GM21528 (cell line): ENCODE measurements around the gene KRTAP4-6.
"Not testable (repeated sequence)": the region's sequence is repeated elsewhere in the genome, so short reads cannot be mapped to it uniquely, and the experiment has no call there.

Experiments used
- ATAC-seq: cut with Tn5 transposase; IDR thresholded peaks from one replicate; pipeline ENCODE4 v1.9.1; 2021; ENCODE audit warnings: mild to moderate bottlenecking, moderate library complexity; ENCODE audit not compliant: unreplicated experiment, low FRiP score

The KRTAP4-6 gene

DNA sequence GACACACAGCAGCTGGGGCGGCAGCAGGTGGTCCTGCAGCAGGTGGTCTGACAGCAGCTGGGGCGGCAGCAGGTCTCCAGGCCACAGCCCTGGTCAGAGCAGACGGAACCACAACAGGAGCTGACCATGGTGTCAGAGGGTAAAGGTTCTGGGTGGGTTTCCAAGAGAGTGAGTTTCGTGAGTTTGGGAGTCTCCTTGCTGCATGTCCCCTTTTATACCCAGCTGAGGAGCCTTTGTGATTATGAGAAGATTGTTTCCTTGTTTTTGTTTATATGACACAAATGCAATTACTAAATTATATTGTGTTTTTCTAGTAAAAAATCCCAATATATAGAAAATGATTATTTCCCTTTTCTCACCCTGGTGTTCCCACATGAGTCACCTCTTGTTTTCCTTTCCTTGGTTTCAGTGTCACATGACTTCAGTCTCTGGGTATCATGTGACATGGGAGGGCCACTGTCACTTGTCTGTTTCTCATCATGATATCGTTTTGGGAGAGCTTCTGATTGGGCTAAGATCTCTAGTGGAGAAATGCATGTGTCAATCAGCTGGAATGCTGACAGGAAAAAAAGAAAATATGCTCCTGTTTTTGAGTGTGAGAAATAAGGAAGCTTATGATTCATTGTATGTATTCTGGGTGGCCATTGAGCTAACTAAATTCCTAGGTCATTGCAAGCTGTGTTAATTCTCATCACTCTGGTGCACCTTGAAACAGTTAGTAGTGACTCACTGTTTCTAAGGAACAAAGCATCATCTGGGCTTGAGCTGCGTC is at the start of gene KRTAP4-6:
Gene KRTAP4-6, minus strand, starts transcription at position 185 of the 772 bp plus-strand sequence. Its CDS starts 57 bp downstream, at position 128.
- no peak for ATAC-seq

DNA sequence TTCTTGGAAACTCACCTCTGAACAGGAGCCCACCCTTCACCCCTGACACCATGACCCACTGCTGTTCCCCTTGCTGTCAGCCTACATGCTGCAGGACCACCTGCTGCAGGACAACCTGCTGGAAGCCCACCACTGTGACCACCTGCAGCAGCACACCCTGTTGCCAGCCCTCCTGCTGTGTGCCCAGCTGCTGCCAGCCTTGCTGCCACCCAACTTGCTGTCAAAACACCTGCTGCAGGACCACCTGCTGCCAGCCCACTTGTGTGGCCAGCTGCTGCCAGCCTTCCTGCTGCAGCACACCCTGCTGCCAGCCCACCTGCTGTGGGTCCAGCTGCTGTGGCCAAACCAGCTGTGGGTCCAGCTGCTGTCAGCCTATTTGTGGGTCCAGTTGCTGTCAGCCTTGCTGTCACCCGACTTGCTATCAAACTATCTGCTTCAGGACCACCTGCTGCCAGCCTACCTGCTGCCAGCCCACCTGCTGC is 49.5 kb upstream of the KRTAP4-6 start, which contains the start of gene KRTAP9-1:
Gene KRTAP9-1, plus strand, starts transcription at position 51 of the 482 bp plus-strand sequence. Its CDS starts 0 bp downstream, at position 51.
- not testable (repeated sequence) for ATAC-seq

DNA sequence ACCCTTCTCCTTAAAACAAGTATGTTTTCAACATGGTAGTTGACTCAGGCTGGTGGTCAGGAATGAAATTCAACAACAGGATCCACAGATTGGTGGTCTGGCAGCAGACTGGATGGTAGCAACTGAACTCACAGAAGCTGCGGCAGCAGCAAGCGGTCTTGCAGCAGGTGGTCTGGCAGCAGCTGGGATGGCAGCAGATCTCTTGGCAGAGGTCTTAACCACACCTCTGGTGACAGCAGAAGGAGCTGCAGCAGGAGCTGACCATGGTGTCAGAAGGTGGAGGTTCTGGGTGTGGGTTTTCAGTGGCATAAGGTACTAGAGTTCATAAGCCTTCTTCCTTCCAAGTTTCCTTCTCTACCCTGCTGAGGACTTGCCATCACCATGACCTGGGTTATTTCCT is 46.5 kb upstream of the KRTAP4-6 start:
- ATAC-seq, result no peak

DNA sequence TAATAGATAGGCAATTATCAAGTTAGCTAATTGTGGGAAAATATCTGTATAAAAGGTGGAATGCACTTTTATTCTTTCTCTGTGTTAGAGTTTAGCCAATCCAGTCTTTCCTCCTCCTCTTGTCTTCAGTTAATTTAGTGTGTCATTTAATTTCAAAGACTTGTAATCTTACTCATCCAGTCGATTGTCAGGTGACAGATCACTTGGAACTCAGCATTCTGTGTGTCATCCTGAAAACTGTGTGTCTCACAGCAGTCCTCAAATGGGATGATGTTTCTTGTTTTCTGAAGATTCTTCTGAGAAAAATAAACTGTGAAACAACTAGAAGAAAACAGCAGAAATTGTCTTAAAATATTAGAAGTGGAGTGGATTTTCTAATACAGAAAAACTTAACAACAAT is 44.7 kb upstream of the KRTAP4-6 start:
- ATAC-seq, result no peak

DNA sequence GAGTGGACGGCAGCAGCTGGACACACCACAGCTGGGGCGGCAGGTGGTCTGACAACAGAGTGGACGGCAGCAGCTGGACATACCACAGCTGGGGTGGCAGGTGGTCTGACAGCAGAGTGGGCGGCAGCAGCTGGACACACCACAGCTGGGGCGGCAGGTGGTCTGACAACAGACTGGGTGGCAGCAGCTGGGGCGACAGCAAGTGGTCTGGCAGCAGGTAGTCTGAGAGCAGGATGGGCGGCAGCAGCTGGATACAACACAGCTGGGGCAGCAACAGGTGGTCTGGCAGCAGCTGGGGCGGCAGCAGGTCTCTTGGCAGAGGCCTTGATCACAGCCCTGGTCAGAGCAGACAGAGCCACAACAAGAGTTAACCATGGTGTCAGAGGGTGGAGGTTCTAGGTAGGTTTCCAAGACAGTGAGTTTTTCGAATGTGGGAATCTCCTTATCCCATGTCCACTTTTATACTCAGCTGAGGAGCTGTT is 44.2 kb upstream of the KRTAP4-6 start, which contains the start of gene KRTAP4-1:
Gene KRTAP4-1, minus strand, starts transcription at position 432 of the 482 bp plus-strand sequence. Its CDS starts 57 bp downstream, at position 375.
- ATAC-seq, result no peak

DNA sequence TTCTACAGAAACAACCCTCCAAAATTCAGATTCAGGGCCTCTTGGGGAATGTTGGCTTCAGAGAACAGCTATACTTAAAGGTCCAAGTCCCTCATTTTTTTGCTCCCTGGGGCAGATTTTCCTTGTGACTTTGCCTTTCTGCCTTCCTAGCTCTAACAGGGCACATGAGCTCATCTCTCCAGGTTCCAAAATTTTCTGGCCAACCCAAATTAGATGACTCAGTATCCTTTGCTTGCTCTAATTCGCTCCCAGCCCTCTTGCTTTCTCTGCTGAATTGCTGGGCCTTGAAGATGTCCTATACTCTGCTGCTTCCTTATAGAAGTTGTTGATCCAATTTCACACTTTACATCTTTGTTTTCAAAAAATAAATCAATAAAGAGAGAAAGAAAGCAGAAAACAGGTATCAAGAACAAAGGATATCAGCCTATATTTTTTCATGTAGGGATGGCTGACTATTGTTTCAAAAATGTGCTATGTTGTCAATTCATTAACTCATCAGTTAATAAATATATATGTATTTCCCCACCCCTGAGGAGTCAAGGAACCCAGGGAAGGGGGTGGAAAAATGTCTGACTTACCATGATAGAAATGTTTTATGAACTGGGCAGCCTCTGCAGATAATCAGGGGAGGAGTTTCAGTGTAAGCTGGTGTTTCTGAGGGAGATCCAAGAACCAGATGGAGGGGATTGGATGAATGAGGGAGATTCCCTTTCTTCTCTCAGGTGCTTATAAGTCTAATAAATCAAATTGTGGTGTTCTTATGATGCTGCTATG is 38.7 kb upstream of the KRTAP4-6 start:
- ATAC-seq, result no peak

DNA sequence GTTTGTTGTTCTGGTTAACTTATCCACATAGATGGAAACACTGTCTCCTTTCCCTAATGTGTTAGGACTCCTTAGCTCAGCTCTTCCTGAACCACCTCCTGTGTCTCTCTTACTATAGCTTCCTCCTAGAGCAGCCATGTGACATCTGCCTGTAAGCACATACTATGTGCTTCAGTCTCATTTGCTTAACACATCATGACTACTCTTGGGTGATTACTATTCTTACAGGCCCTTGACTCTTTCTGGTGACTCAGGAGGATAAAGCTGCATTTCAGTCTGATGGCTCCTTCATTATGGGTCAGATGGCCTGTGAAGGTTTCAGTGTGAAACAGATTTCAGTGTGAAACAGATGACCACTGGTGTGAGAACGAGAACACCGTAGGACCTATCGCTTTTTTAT is 38.0 kb upstream of the KRTAP4-6 start:
- ATAC-seq, result no peak

DNA sequence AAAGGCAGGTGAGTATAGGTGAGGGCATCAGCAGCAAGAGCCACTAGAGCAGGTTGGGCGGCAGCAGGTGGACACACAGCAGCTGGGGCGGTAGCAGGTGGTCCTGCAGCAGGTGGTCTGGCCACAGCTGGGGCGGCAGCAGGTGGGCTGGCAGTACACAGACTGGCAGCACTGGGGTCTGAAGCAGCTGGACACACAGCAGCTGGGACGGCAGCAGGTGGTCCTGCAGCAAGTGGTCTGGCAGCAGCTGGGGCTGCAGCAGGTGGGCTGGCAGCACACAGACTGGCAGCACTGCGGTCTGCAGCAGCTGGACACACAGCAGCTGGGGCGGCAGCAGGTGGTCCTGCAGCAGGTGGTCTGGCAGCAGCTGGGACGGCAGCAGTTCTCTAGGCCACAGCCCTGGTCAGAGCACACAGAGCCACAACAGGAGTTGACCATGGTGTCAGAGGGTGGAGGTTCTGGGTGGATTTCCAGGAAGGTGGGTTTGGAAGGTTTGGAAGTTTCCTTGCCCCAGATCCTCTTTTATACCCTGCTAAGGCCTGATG is 37.5 kb upstream of the KRTAP4-6 start, which contains the start of gene KRTAP4-2:
Gene KRTAP4-2, minus strand, starts transcription at position 495 of the 545 bp plus-strand sequence. Its CDS starts 57 bp downstream, at position 438.
- ATAC-seq, result no peak

DNA sequence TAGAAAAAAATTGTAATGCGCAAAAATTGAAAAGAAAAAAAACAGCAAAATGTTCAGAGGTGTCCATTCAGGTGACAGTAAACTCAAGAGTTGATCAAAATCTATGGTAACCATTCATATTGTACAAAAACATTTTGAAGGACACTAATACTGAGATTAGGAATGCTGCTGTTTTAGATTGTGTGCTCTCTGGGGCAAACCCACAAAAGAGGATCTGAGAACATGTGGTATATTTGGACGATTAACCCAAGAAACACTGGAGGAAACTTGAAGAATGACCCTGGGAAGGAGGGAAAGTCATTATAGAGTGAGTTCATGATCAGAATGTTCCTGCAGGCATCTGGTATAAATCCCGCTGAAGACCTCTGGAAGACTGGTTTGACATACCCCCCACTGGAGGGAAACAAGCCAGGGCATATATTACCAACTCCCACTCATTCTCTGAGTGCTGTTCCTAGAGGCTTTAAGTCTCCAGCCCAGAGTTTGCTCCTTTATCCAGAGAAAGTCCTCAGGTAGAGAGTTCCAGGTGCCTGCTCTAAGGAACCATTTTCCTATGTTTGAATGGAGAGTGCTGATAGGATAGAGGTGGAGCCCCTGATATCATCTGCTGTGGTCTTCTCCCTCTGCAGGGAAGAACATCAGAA is 36.5 kb upstream of the KRTAP4-6 start:
- ATAC-seq, result no peak

DNA sequence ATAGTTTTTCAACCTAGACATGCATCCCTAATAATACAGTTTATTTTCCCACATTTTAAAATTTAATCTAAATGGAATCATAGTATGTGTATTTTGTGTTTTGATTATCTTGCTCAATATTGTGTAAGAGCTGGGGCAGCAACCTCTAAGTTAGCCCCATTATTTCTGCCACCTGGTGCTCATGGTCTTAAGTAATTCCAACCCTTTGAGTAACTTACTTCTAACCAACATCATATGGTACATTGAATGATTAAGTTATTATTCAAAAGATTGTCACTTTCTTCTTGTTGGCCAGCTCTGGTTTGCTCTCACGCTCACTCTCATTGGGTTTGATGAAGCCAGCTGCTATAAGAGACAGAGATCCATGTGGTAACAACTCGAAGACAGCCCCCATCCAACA is 31.5 kb upstream of the KRTAP4-6 start:
- no peak for ATAC-seq

DNA sequence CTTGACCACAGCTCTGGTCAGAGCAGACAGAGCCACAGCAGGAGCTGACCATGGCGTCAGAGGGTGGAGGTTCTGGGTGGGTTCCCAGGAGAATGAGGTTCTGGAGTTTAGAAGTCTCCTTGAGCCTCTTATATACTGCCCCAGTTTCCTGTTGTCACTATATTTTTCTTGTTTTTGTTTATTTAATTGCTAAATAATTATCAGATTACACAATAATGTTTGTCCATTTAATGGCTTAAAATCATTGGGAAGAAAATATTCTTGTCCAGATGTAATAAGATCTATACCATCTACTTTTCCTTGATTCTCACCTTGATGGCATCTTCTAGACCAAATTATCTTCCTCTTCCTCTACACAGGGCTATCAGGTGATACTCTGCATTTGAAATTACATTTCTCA is 27.8 kb upstream of the KRTAP4-6 start, which contains the start of gene KRTAP4-3:
Gene KRTAP4-3, minus strand, starts transcription at position 101 of the 400 bp plus-strand sequence. Its CDS starts 49 bp downstream, at position 52.
- ATAC-seq, result no peak

DNA sequence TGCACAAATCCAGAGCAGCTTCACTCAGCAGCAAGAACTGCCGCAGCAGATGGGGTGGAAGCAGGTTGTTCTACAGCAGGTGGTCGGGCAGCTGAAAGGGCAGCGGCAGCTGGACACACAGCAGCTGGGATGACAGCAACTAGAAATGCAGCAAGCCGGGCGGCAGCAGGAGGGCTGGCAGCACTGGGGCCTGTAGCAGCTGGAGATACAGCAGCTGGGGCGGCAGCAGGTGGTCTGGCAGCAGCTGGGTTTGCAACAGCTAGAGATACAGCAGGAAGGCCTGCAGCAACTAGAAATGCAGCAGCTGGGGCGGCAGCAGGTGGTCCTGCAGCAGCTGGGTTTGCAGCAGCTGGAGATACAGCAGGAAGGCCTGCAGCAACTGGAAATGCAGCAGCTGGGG is 27.2 kb upstream of the KRTAP4-6 start:
- ATAC-seq, result no peak

DNA sequence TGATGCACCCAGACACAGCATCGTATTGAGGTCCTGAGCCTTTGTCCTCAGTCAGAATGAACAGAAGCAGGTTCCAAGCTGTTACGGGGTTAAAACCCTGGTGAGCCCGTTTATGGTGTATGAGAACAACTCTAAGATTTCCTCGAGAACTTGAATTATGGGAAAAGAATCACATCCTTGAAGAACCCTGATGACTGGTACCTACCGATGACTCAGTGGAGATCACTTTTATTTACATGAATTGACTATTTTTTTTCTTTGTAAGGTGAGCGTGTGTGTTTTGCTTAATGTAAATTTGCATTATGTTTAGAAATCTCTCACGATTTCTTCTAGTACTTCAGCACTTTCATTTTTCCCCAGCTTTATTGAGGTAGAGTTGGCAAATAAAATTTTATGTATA is 23.5 kb upstream of the KRTAP4-6 start:
- ATAC-seq, result no peak

DNA sequence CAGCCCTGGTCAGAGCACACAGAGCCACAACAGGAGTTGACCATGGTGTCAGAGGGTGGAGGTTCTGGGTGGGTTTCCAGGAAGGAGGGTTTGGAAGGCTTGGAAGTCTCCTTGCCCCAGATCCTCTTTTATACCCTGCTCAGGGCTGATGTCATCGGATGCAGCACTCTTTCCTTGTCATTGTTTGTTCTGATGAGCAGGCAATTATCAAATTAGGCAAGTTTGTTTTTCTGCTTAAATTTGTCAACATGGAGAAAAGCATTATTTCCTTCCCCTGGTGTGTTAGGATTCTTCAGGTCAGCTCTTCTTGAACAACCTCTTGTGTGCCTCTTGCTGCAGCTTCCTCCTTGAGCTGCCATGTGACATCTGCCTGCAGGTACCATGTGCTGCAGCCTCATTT is 20.3 kb upstream of the KRTAP4-6 start, which contains the start of gene KRTAP4-4:
Gene KRTAP4-4, minus strand, starts transcription at position 101 of the 400 bp plus-strand sequence. Its CDS starts 57 bp downstream, at position 44.
- no peak for ATAC-seq

DNA sequence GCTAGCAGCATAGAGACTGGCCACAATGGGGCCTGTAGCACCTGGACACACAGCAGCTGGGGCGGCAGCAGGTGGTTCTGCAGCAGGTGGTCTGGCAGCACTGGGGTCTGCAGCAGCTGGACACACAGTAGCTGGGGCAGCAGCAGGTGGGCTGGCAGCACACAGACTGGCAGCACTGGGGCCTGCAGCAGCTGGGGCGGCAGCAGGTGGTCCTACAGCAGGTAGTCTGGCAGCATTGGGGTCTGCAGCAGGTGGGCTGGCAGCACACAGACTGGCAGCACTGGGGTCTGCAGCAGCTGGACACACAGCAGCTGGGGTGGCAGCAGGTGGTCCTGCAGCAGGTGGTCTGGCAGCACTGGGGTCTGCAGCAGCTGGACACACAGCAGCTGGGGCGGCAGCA is 19.8 kb upstream of the KRTAP4-6 start:
- ATAC-seq, result not testable (repeated sequence)

DNA sequence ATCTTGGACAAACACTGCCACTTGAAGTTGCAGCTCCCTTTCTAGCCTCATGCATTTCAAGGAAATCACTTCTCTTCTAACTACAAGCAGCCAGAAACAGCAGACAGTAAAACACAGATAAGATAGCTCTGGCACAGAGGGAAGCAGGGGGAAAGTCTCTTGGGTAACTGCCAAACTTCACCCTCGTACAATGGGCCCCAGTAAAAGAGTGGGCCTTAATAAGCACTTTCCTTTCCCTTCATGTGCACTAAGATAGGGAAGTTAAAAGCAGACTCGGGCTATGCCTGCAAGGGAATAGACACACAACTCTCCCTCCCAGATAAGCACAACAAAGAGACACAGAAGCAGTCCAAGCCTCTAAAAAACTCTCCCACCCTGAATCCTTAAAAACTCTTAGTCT is 13.5 kb upstream of the KRTAP4-6 start:
- ATAC-seq, result no peak

DNA sequence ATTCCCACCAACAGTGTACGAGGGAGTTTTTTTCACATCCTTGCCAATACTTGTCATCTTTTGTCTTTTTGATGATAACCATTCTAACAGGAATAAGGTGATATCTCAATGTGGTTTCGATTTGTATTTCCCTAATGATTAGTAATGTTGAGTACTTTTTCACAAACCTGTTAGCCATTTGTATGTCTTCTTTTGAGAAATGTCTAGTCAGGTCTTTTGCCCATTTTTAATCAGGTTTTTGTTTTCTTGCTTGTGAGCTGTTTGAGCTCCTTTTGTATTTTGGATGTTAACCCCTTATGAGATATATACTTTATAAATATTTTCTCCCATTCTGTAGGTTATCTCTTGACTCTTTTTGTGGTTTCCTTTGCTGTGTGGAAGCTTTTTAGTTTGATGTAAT is 11.2 kb upstream of the KRTAP4-6 start:
- no peak for ATAC-seq

DNA sequence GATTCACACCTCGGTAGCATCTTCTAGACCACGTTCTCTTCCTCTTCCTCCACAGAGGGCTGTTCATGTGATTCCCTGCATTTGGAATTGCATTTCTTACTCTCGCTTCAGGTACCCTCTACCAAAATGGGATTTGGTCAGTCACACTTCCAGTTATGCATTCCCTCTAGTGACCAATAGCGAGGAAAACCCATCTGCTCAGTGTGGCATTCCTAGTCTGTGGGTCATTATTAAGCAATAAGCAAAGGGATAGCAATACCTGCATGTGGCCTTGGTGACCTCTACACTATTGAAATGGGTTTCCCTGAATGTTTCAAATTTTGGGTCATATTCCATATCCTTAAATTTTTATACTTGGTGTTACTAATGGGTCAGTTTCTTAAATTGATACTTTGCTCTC is 9.7 kb upstream of the KRTAP4-6 start:
- ATAC-seq, result no peak

DNA sequence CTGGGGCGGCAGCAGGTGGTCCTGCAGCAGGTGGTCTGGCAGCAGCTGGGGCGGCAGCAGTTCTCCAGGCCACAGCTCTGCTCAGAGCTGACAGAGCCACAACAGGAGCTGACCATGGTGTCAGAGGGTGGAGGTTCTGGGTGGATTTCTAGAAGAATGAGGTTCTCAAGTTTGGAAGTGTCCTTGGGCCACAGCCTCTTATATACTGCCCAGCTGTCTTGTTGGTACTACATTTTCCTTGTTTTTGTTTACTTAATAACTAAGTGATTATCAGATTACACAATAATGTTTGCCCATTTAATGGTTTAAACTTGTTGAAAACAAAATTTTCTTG is 9.3 kb upstream of the KRTAP4-6 start, which contains the start of gene KRTAP4-5:
Gene KRTAP4-5, minus strand, starts transcription at position 174 of the 334 bp plus-strand sequence. Its CDS starts 58 bp downstream, at position 116.
- ATAC-seq, result no peak
